PFSK-1 (cell line): ENCODE results near the gene JMY.

Experiments
- FOXP2 ChIP-seq: optimal IDR thresholded peaks from 2 replicates; pipeline ENCODE3; 2011; ENCODE audit warnings: borderline replicate concordance, control low read depth, inconsistent platforms; ENCODE audit not compliant: insufficient read depth; ENCODE audit errors: extremely low read length, extremely low read depth
- POLR2AphosphoS5 ChIP-seq: IDR thresholded peaks from 2 replicates; pipeline ENCODE4 v1.6.1; 2012; ENCODE audit warnings: low read depth, mild to moderate bottlenecking, control low read depth, low read length, moderate library complexity
- SIN3A ChIP-seq: IDR thresholded peaks from 2 replicates; pipeline ENCODE4 v1.6.1; 2012; ENCODE audit warnings: mild to moderate bottlenecking, low read length, moderate library complexity, borderline replicate concordance; ENCODE audit not compliant: insufficient read depth
- TAF1 ChIP-seq: IDR thresholded peaks from 2 replicates; pipeline ENCODE4 v1.6.1; 2012; ENCODE audit warnings: low read length, control low read depth, borderline replicate concordance; ENCODE audit not compliant: insufficient read depth
- TF ChIP-seq, protein P1 (sequence below), 2 experiments: IDR thresholded peaks; 2 replicates each; pipeline versions ENCODE4 v1.6.1 to v1.8.0; 2011 to 2012; ENCODE audit warnings: low read depth in 2 of 2, low read length in 2 of 2, control low read depth in 1 of 2, inconsistent platforms in 1 of 2, mild to moderate bottlenecking in 1 of 2, moderate library complexity in 1 of 2; ENCODE audit not compliant: insufficient read depth in 1 of 2

Gene JMY

DNA sequence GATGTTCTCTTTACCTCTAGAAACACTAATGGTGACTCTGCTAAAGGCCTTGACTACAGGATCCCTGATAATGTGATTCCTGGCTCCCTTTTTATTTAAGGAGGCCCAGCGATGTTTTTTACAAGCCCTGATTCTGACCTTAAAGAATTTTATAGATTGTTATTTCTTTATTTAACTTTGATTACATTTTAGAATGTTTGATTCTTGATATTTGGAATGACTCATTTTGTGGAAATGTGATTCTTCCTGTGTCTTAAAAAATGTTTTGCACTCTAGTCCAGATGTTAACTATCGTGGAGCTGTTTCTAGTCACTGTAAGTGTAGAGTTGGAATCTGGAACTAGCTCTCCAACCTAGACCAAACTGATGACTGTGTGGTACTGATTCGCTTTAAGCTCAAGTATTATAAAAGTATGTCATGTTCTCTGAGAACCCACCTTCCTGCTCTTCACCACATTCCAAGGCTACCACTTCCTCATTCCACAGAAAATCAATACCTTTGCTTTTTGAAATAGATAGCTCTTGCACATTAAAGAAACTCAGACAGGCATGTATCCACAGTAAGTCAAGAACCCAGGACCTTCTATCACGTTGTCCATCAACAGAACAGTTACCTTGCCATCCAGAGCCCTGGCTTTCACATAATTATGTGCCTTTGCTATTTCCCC, 65.2 kb downstream of the JMY start:
- TF ChIP-seq, protein P1, sequence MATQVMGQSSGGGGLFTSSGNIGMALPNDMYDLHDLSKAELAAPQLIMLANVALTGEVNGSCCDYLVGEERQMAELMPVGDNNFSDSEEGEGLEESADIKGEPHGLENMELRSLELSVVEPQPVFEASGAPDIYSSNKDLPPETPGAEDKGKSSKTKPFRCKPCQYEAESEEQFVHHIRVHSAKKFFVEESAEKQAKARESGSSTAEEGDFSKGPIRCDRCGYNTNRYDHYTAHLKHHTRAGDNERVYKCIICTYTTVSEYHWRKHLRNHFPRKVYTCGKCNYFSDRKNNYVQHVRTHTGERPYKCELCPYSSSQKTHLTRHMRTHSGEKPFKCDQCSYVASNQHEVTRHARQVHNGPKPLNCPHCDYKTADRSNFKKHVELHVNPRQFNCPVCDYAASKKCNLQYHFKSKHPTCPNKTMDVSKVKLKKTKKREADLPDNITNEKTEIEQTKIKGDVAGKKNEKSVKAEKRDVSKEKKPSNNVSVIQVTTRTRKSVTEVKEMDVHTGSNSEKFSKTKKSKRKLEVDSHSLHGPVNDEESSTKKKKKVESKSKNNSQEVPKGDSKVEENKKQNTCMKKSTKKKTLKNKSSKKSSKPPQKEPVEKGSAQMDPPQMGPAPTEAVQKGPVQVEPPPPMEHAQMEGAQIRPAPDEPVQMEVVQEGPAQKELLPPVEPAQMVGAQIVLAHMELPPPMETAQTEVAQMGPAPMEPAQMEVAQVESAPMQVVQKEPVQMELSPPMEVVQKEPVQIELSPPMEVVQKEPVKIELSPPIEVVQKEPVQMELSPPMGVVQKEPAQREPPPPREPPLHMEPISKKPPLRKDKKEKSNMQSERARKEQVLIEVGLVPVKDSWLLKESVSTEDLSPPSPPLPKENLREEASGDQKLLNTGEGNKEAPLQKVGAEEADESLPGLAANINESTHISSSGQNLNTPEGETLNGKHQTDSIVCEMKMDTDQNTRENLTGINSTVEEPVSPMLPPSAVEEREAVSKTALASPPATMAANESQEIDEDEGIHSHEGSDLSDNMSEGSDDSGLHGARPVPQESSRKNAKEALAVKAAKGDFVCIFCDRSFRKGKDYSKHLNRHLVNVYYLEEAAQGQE (IDR thresholded peaks at IDR 0.05; ENCODE audit: insufficient read depth in 1 of 2, low read depth in 2 of 2, low read length in 2 of 2): no peak
- TF ChIP-seq FOXP2: no peak
- no peak for TF ChIP-seq POLR2AphosphoS5
- TF ChIP-seq SIN3A: no peak
- no peak for TF ChIP-seq TAF1

DNA sequence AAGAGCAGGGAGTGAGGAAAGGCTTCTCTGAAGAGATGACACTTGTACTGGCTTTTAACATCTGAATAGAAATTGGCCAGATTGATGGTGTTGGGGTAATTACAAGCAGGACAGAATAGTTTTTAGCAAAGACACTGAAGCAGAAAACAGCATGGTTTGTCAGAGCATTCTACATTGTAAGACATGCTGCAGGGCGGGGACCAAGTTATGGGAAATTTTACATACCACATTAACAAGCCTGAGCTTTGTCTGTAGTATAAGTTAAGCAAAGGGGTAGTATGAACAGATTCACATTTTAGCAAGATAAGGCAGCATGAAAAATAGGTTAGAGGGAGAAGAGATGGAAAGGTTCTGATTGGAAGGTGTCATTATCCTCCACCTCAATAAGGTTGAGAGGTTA, 66.5 kb downstream of the JMY start:
- TF ChIP-seq, protein P1 (IDR thresholded peaks at IDR 0.05; ENCODE audit: insufficient read depth in 1 of 2, low read depth in 2 of 2, low read length in 2 of 2): no peak
- TF ChIP-seq FOXP2 (no peak), POLR2AphosphoS5 (no peak), SIN3A (no peak), TAF1 (no peak)

DNA sequence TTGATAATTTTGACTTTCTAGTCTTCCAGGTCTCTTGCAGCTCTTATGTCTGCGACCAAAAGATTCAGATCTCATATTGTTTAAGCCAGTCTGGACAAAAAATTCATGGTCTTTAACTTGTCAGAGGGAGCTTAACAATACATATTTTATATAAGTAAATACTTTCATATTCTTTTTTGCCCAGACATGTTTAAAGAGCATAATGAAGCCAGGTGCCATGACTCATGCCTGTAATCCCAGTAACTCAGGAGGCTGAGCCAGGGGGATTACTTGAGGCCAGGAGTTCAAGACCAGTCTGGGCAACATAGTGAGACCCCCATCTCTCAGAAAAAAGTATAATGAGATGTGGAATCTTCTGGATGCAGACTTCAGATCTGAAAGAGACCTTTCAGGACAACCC, 69.8 kb downstream of the JMY start:
- TF ChIP-seq TAF1 (no peak), FOXP2 (no peak)
- TF ChIP-seq, protein P1 (IDR thresholded peaks at IDR 0.05; ENCODE audit: insufficient read depth in 1 of 2, low read depth in 2 of 2, low read length in 2 of 2): no peak

DNA sequence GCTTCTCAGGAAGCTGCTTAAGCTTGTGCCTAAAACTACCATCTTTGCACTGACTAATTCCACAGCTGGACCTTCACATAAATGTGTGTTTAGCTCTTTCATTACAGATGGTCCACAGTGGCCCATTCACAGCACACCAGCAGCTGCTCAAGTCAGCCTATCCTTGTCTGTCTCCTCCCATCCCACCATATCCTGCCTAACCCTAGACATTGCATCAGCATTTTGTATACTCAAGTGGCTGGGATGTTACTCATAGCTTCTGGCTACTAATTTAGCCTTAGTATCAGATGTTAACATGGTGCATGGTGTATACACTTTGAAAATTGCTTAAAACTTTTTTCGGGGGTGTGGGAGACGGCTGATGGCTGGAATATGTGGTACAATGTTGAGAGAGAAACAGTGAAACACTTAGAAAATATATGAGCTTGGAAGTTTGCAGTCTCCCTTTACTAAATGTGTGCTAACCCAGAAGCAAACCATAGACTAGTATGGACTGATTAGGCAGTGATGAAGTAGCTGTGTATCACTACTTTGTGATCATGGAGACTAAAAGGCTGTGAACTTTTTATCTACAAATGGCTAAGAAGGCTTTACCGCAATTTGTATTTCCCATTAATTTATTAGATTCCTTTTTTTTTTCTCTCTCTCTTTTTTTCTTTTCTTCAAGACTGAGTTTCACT, 83.1 kb downstream of the JMY start:
- TF ChIP-seq FOXP2: no peak
- TF ChIP-seq SIN3A: no peak
- no peak for TF ChIP-seq TAF1
- TF ChIP-seq POLR2AphosphoS5: no peak
- TF ChIP-seq, protein P1 (IDR thresholded peaks at IDR 0.05; ENCODE audit: insufficient read depth in 1 of 2, low read depth in 2 of 2, low read length in 2 of 2): no peak
